HFFc6 (cell line): ENCODE measurements around the gene MRPL36. TPM values are rescaled to one million over a fixed set of nuclear protein-coding genes. Genes with fewer than 3 reads are reported as not detected.

Source experiments
- DNase-seq: peaks from one replicate; pipeline ENCODE4 v3.0.0-alpha.2; 2018
- H3K27ac Mint-ChIP-seq: 2 replicates; pipeline ENCODE4 v1.8.0; 2020; ENCODE audit warnings: mild to moderate bottlenecking, mixed read lengths
- H3K27me3 Mint-ChIP-seq: 2 replicates; pipeline ENCODE4 v1.8.0; 2021; ENCODE audit warnings: mild to moderate bottlenecking, moderate library complexity, mixed read lengths; ENCODE audit not compliant: insufficient read depth
- H3K36me3 Mint-ChIP-seq: 2 replicates; pipeline ENCODE4 v1.8.0; 2021; ENCODE audit warnings: low read depth, mixed read lengths
- H3K4me1 Mint-ChIP-seq: 2 replicates; pipeline ENCODE4 v1.8.0; 2020; ENCODE audit warnings: low read depth, mixed read lengths
- H3K4me3 Mint-ChIP-seq: 2 replicates; pipeline ENCODE4 v1.8.0; 2020; ENCODE audit warnings: mild to moderate bottlenecking, moderate library complexity, mixed read lengths
- H3K9me3 Mint-ChIP-seq: 2 replicates; pipeline ENCODE4 v1.8.0; 2020; ENCODE audit warnings: mild to moderate bottlenecking, mixed read lengths
- CTCF ChIP-seq: fragments of 200-600 bp; sonication (generic); IDR thresholded peaks from 2 replicates; pipeline ENCODE4 v1.5.0; 2021; ENCODE audit warnings: antibody characterized with exemption, mild to moderate bottlenecking
- total RNA-seq, 6 experiments: library from RNA; stranded (reverse); fragmentation: NEBNext Ultra II Directional; extraction: Animal tissue kit (Norgen Biotek cat#: 25700); gene quantifications; 2 replicates in 1 of 6; 3 replicates in 5 of 6; pipeline ENCODE4 v1.2.3, GENCODE V29; 2021

The MRPL36 gene
- total RNA-seq, 6 experiments from 2014 or later, result 67.8 to 87.1 (median 74.9) TPM

GRCh38 chr5:1761453-1761755 lies 38.2 kb downstream of the MRPL36 start:
- no peak for TF ChIP-seq CTCF
- H3K36me3 Mint-ChIP-seq, result peaks cover 4% of the 10 kb centered on the region; the same call in 1 of the 2 replicates
- H3K9me3 Mint-ChIP-seq, result peaks cover 7% of the 10 kb centered on the region; the same call in 1 of the 2 replicates

GRCh38 chr5:1760656-1761452 lies 38.8 kb downstream of the MRPL36 start:
- TF ChIP-seq CTCF, result no peak
- Mint-ChIP-seq H3K4me3 (no peak overlapping the region), H3K36me3 (peaks cover 4% of the 10 kb centered on the region; the same call in 1 of the 2 replicates), H3K4me1 (peaks cover 16% of the 10 kb centered on the region), H3K27ac (no peak overlapping the region), H3K9me3 (peaks cover 7% of the 10 kb centered on the region; the same call in 1 of the 2 replicates), H3K27me3 (peaks cover 15% of the 10 kb centered on the region)
- DNase-seq, result no peak

More at GRCh38 chr5:1761453-1761755, 38.2 kb downstream of the MRPL36 start:
- no peak for DNase-seq
- H3K4me3 Mint-ChIP-seq, result no peak overlapping the region
- H3K27me3 Mint-ChIP-seq, result peaks cover 15% of the 10 kb centered on the region
- peaks cover 16% of the 10 kb centered on the region for H3K4me1 Mint-ChIP-seq
- H3K27ac Mint-ChIP-seq, result no peak overlapping the region

- DNase-seq, result no peak
- Mint-ChIP-seq H3K27me3 (peaks cover 20% of the 10 kb centered on the region), H3K9me3 (peaks cover 7% of the 10 kb centered on the region; the same call in 1 of the 2 replicates), H3K4me1 (peaks cover 16% of the 10 kb centered on the region), H3K4me3 (no peak overlapping the region), H3K36me3 (peaks cover 4% of the 10 kb centered on the region; the same call in 1 of the 2 replicates), H3K27ac (no peak overlapping the region)
- no peak for TF ChIP-seq CTCF
These were observed 39.4 kb downstream of the MRPL36 start for GRCh38 chr5:1760231-1760630.

- Mint-ChIP-seq H3K27ac (no peak overlapping the region), H3K4me1 (peaks cover 9% of the 10 kb centered on the region), H3K27me3 (peaks cover 20% of the 10 kb centered on the region), H3K9me3 (peaks cover 7% of the 10 kb centered on the region; the same call in 1 of the 2 replicates), H3K36me3 (peaks cover 4% of the 10 kb centered on the region; the same call in 1 of the 2 replicates), H3K4me3 (no peak overlapping the region)
- no peak for TF ChIP-seq CTCF
- DNase-seq, result no peak
These were observed 40.2 kb downstream of the MRPL36 start for GRCh38 chr5:1759378-1759970.

- Mint-ChIP-seq H3K9me3 (peaks cover 7% of the 10 kb centered on the region; the same call in 1 of the 2 replicates), H3K4me1 (peaks cover under 1% of the 10 kb centered on the region), H3K36me3 (peaks cover 4% of the 10 kb centered on the region; the same call in 1 of the 2 replicates), H3K27me3 (peaks cover 23% of the 10 kb centered on the region), H3K27ac (no peak overlapping the region), H3K4me3 (no peak overlapping the region)
- no peak for TF ChIP-seq CTCF
- no peak for DNase-seq
These were observed 41.1 kb downstream of the MRPL36 start for GRCh38 chr5:1758574-1758973.
